Upper lobe of left lung (tissue), 4 donors: ENCODE results near the gene CEBPE.

Experiments
- EP300 ChIP-seq, 4 donors: sonication (generic); formaldehyde crosslinking; IDR thresholded peaks; one replicate each; pipeline ENCODE4 v1.5.1; 2017; ENCODE audit warnings: antibody characterized with exemption in 4 of 4, control low read depth in 2 of 4
- POLR2A ChIP-seq, 4 donors: fragments of 450-650 bp; IDR thresholded peaks; one replicate each; pipeline ENCODE4 v1.5.1; 2016 to 2017; ENCODE audit warnings: antibody characterized with exemption in 4 of 4, mild to moderate bottlenecking in 2 of 4
- TF ChIP-seq, protein P1 (sequence below), 6 experiments: fragments of 450-650 bp in 4 of 6; fragments of 200-600 bp in 2 of 6; sonication (generic) in 2 of 6; IDR thresholded peaks; one replicate each; pipeline ENCODE4 v1.5.1; 2016 to 2019; ENCODE audit warnings: antibody characterized with exemption in 6 of 6

DNA sequence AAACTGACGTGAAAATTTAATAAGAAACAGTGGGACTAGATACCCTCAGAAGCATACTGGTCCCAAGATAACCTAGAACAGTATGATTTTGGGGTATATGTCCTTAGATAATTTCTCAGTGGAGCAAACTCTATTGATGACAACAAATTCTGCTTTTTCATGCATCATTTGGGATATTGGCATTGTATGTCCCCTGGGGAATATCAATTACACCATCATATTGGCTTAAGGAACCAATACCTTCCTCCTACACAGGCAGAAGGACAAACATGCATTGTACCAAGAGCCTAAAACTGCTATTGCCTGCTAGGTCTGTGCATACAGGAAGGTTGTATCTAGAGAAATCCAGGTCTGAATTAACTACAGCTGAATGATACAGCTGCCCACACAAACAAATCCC is 44.1 kb downstream of the CEBPE start:
- TF ChIP-seq, protein P1, sequence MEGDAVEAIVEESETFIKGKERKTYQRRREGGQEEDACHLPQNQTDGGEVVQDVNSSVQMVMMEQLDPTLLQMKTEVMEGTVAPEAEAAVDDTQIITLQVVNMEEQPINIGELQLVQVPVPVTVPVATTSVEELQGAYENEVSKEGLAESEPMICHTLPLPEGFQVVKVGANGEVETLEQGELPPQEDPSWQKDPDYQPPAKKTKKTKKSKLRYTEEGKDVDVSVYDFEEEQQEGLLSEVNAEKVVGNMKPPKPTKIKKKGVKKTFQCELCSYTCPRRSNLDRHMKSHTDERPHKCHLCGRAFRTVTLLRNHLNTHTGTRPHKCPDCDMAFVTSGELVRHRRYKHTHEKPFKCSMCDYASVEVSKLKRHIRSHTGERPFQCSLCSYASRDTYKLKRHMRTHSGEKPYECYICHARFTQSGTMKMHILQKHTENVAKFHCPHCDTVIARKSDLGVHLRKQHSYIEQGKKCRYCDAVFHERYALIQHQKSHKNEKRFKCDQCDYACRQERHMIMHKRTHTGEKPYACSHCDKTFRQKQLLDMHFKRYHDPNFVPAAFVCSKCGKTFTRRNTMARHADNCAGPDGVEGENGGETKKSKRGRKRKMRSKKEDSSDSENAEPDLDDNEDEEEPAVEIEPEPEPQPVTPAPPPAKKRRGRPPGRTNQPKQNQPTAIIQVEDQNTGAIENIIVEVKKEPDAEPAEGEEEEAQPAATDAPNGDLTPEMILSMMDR (IDR thresholded peaks at IDR 0.05), result no peak
- no peak for TF ChIP-seq POLR2A (IDR thresholded peaks at IDR 0.05)
- TF ChIP-seq EP300 (IDR thresholded peaks at IDR 0.05), result no peak
